ENCODE data around the gene PET100. TPM values are rescaled to one million over a fixed set of nuclear protein-coding genes. Genes with fewer than 3 reads are reported as not detected.
A peak's percentile ranks its signal among the peaks of the same experiment; 100 is the strongest.

PET100 gene
- total and polyA plus RNA-seq, 2 experiments from 2014 or later = 8.6 to 636 TPM

- Histone ChIP-seq H3K9me2 (ENCODE audit: insufficient read depth) (no peaks in the 10 kb centered on the region), H3F3A (replicated peaks; ENCODE audit: low read depth) (no peaks in the 10 kb centered on the region), H3K4me3 (no peak overlapping the region), H3K27me3 (ENCODE audit: insufficient read depth) (peaks cover 10% of the 10 kb centered on the region), H3K79me2 (replicated peaks; ENCODE audit: insufficient read depth) (no peaks in the 10 kb centered on the region), H2AFZ (no peak overlapping the region), H3K4me1 (ENCODE audit: insufficient read depth) (no peaks in the 10 kb centered on the region), H3K36me3 (ENCODE audit: insufficient read depth) (no peaks in the 10 kb centered on the region), H3K4me2 (no peak overlapping the region), H4K20me1 (replicated peaks; ENCODE audit: insufficient read depth) (no peaks in the 10 kb centered on the region), H3K27ac (ENCODE audit: low read depth) (no peak overlapping the region)
- TF ChIP-seq ZNF462 (CRISPR knock-in tag; IDR thresholded peaks at IDR 0.05) = no peak
- ATAC-seq (peak; percentile 77), DNase-seq (ENCODE audit: low spot score) (peak; percentile 63)
- H3K27ac Mint-ChIP-seq = no peak overlapping the region
- no peaks in the 10 kb centered on the region for H3K4me1 Mint-ChIP-seq
- H3K4me3 Mint-ChIP-seq = no peak overlapping the region
- H3K9me3 Mint-ChIP-seq = 0 out of 3 replicates have a peak, but pooled peaks cover 3% of the 10 kb centered on the region
- no peaks in the 10 kb centered on the region for H3K36me3 Mint-ChIP-seq (ENCODE audit: low read depth)
- peaks cover 11% of the 10 kb centered on the region for H3K27me3 Mint-ChIP-seq (ENCODE audit: insufficient read depth, low read depth, poor library complexity)
Measured at GRCh38 chr19:7658219-7658686, 28.7 kb downstream of the PET100 start.

- ATAC-seq = no peak
- no peak for DNase-seq (ENCODE audit: low spot score)
- peaks cover 6% of the 10 kb centered on the region for H3K27me3 Mint-ChIP-seq (ENCODE audit: insufficient read depth, low read depth, poor library complexity)
- TF ChIP-seq ZNF462 (CRISPR knock-in tag; IDR thresholded peaks at IDR 0.05) (no peak), EZH2 (IDR thresholded peaks at IDR 0.05; ENCODE audit: low read depth, unreplicated experiment) (no peak), ZNF114 (CRISPR knock-in tag; IDR thresholded peaks at IDR 0.05) (no peak), JUNB (IDR thresholded peaks at IDR 0.05; ENCODE audit: unreplicated experiment) (no peak)
Measured at GRCh38 chr19:7661744-7662538, 32.3 kb downstream of the PET100 start.

More at GRCh38 chr19:7661744-7662538, 32.3 kb downstream of the PET100 start:
- Histone ChIP-seq H3K9me2 (ENCODE audit: insufficient read depth) (no peaks in the 10 kb centered on the region), H3K79me2 (replicated peaks; ENCODE audit: insufficient read depth) (no peaks in the 10 kb centered on the region), H3K4me1 (ENCODE audit: insufficient read depth) (no peaks in the 10 kb centered on the region), H3K36me3 (ENCODE audit: insufficient read depth) (no peaks in the 10 kb centered on the region), H3K27ac (ENCODE audit: low read depth) (no peak overlapping the region), H2AFZ (no peak overlapping the region), H3K4me2 (no peak overlapping the region), H3F3A (replicated peaks; ENCODE audit: low read depth) (no peaks in the 10 kb centered on the region), H3K4me3 (no peak overlapping the region), H3K27me3 (ENCODE audit: insufficient read depth) (peaks cover 3% of the 10 kb centered on the region; the same call in 1 of the 2 replicates), H4K20me1 (replicated peaks; ENCODE audit: insufficient read depth) (no peaks in the 10 kb centered on the region)
- H3K36me3 Mint-ChIP-seq (ENCODE audit: low read depth) = no peaks in the 10 kb centered on the region
- H3K4me3 Mint-ChIP-seq = no peak overlapping the region
- H3K27ac Mint-ChIP-seq = no peak overlapping the region
- no peaks in the 10 kb centered on the region for H3K4me1 Mint-ChIP-seq
- peaks cover 5% of the 10 kb centered on the region; the same call in 2 of the 3 replicates for H3K9me3 Mint-ChIP-seq
